Choroid plexus epithelial cell (primary cell): ENCODE measurements around the gene TRIM46.

Source experiments
- DNase-seq: peaks from one replicate; pipeline ENCODE4 v3.0.0-alpha.2; 2010; ENCODE audit warnings: low read depth
- H3K4me3 ChIP-seq: 2 replicates; pipeline ENCODE4 v1.5.1; 2011; ENCODE audit warnings: low read depth, mild to moderate bottlenecking, control low read depth, low read length, moderate library complexity
- TF ChIP-seq, protein P1 (sequence below): conservative IDR thresholded peaks from 2 replicates; pipeline ENCODE4 v1.5.1; 2011; ENCODE audit warnings: low read depth, mild to moderate bottlenecking, control low read depth, inconsistent platforms, low read length, moderate library complexity

TRIM46 gene

DNA sequence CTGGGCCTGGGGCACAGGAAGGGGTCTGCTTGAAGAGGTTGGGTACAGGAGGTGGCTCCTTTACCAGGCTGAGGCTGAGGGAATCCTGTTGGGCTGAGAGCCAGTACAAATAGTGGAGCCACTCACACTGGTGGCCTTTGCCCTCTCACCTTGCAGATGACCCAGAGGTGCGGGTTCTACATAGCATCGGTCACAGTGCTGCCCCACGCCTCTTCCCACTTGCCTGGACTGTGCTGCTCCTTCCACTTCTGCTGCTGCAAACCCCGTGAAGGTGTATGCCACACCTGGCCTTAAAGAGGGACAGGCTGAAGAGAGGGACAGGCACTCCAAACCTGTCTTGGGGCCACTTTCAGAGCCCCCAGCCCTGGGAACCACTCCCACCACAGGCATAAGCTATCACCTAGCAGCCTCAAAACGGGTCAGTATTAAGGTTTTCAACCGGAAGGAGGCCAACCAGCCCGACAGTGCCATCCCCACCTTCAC lies 39.8 kb upstream of the TRIM46 start:
- no peak for DNase-seq
- TF ChIP-seq, protein P1, sequence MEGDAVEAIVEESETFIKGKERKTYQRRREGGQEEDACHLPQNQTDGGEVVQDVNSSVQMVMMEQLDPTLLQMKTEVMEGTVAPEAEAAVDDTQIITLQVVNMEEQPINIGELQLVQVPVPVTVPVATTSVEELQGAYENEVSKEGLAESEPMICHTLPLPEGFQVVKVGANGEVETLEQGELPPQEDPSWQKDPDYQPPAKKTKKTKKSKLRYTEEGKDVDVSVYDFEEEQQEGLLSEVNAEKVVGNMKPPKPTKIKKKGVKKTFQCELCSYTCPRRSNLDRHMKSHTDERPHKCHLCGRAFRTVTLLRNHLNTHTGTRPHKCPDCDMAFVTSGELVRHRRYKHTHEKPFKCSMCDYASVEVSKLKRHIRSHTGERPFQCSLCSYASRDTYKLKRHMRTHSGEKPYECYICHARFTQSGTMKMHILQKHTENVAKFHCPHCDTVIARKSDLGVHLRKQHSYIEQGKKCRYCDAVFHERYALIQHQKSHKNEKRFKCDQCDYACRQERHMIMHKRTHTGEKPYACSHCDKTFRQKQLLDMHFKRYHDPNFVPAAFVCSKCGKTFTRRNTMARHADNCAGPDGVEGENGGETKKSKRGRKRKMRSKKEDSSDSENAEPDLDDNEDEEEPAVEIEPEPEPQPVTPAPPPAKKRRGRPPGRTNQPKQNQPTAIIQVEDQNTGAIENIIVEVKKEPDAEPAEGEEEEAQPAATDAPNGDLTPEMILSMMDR = no peak
- no peak overlapping the region for H3K4me3 ChIP-seq

DNA sequence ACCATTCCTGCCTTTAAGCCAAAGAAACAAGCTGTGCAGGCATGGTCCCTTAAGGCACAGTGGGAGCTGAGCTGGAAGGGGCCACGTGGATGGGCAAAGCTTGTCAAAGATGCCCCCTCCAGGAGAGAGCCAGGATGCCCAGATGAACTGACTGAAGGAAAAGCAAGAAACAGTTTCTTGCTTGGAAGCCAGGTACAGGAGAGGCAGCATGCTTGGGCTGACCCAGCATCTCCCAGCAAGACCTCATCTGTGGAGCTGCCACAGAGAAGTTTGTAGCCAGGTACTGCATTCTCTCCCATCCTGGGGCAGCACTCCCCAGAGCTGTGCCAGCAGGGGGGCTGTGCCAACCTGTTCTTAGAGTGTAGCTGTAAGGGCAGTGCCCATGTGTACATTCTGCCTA lies 39.3 kb upstream of the TRIM46 start:
- TF ChIP-seq, protein P1 = no peak

DNA sequence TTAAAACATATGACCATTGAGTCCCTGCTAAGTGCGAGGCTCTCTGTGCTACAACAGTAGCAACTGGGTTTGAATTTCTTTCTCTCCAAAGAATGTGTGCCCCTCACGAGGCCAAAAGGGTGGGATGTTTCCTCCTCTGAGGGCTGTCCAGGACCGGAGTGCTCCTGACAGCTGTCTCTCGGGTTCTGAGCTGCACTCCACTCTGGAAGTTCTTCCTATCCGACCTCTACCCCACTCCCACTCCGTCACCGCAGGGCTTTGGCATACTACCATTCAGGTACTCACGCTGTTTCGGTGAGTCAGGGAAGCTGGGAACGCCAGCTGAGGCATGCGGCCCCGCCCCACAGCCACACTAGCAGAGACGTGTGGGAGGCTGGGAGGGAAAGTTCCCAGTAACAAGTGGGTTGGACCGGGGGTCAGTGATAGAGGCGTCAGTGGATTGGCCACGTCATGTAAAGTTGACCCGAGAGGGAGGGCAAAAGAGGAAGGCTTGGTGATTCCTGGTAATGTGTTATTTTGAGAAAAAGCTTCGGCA lies 38.7 kb upstream of the TRIM46 start:
- TF ChIP-seq, protein P1 = no peak
- peak; percentile 97 for DNase-seq
- H3K4me3 ChIP-seq = peak overlapping the region; percentile 71

More for the DNA sequence above, 39.3 kb upstream of the TRIM46 start:
- H3K4me3 ChIP-seq = no peak overlapping the region
- no peak for DNase-seq

DNA sequence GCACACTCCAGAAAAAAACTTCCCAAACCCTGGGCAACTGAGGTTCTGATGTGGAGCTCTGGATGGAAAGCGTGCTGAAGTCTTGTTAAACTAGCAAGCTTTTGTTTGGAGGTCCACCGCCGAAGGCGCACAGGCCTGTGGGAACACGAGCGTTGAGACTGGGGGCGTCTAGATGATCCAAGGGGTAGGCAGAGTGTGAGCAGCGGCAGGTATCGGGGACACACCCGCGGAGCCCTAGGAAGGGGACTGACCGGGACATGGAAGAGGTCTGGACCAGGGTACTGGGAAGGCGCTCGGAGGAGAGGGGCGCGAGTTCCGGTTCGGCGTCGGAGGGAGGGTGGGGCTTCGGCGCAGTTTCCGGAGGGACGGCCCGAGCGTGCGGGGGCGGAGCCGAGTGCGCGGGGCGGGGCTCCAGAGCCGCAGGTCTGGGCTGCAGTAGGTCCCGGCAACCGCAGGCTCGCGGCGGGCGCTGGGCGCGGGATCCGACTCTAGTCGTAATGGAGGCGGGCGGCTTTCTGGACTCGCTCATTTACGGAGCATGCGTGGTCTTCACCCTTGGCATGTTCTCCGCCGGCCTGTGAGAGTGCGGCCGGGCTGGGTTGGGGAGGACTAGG lies 38.1 kb upstream of the TRIM46 start, which contains the start of gene SLC50A1:
Gene SLC50A1, plus strand, starts transcription at position 438 of the 614 bp plus-strand sequence. Its CDS starts 60 bp downstream, at position 498.
- TF ChIP-seq, protein P1 = no peak
- H3K4me3 ChIP-seq = peak within 1 kb of the TSS; percentile 71
- peak; percentile 96 for DNase-seq

DNA sequence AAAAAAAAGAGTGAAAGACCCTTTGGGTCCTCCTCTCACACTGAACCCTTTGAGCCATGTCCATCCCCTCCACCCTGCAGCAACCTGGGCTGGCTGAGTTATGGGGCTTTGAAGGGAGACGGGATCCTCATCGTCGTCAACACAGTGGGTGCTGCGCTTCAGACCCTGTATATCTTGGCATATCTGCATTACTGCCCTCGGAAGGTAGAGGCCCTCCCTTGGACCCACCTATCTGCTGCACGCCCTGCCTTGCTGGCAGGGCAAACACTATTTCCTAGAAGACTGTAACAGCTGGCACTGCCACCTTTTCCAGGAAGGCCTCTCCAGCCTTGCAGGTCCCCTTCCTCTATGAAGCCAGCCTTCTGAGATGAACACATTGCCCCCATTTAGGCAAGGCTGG lies 36.9 kb upstream of the TRIM46 start:
- H3K4me3 ChIP-seq = peak overlapping the region; percentile 45
- TF ChIP-seq, protein P1 = no peak
- no peak for DNase-seq

DNA sequence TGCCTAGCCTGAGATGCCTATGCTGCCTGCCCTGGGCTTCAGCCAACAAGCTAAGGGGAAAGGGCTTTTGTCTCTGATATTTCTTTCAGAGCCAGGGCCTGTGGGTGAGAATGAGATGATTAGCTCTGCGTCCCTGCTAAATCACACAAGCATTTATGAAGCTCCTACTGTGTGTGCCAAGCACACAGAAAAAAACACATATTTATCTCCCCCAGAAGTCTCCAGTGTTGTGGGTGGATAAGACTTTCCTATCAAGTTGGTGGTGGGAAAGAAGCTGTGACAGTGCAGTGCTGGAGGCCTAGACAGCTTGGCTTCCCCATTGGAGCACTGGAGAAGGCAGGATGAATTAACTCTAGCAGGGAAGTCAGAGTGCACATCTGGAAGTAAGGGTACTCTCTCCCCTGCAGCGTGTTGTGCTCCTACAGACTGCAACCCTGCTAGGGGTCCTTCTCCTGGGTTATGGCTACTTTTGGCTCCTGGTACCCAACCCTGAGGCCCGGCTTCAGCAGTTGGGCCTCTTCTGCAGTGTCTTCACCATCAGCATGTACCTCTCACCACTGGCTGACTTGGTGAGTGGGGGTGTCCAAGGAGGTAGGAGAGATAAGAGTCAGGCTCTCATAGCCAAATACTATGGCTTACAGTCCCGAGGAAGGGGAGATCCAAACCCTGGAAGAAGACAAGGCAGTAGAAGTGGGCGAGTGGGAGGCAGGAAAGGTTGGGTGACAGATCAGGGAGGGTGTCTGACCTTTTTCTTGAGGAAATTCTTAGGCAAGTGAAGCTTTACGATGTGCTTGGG lies 36.3 kb upstream of the TRIM46 start:
- H3K4me3 ChIP-seq = peak overlapping the region; percentile 45
- TF ChIP-seq, protein P1 = no peak
- no peak for DNase-seq
